Endothelial cell of umbilical vein (primary cell): ENCODE data around the gene ISY1. TPM values are rescaled to one million over a fixed set of nuclear protein-coding genes. Genes with fewer than 3 reads are reported as not detected.

ENCODE experiments used
- BruUV-seq: library from RNA; stranded (reverse); fragments of 400-500 nt; replicated peaks from 2 replicates; lab custom pipeline; 2021; lab: Mats Ljungman, UMichigan
- CTCF ChIA-PET: fragments of 300-600, 350-600 bp; sonication (Branson Sonifier 250); formaldehyde crosslinking; loops from one replicate; lab custom pipeline; 2021; ENCODE audit warnings: antibody characterized with exemption, inconsistent platforms; lab: Charles Lee
- POLR2A ChIA-PET: fragments of 300-600, 350-600 bp; sonication (Branson Sonifier 250); formaldehyde crosslinking; loops from one replicate; lab custom pipeline; 2021; ENCODE audit warnings: antibody characterized with exemption, inconsistent platforms; lab: Charles Lee
- DNase-seq: peaks from one replicate; pipeline ENCODE4 v3.0.0-alpha.2; 2011; ENCODE audit warnings: low read depth, low spot score
- FAIRE-seq: peaks from 2 replicates; lab custom pipeline; 2011; peaks lifted over from hg19 to GRCh38; lab: Jason Lieb, UNC
- H2AFZ ChIP-seq: 2 replicates; pipeline ENCODE4 v1.6.0; 2012; ENCODE audit warnings: low read depth, low read length, control low read depth, inconsistent platforms
- H3K27ac ChIP-seq: 2 replicates; pipeline ENCODE4 v1.5.1; 2011; ENCODE audit warnings: low read depth, mild to moderate bottlenecking, control low read depth, low read length, moderate library complexity; ENCODE audit not compliant: insufficient read depth
- H3K27me3 ChIP-seq, 2 experiments: 2 replicates each; pipeline versions ENCODE4 v1.6.0 to v1.6.1; 2011; ENCODE audit warnings: low read length in 2 of 2, mixed read lengths in 1 of 2; ENCODE audit not compliant: control insufficient read depth in 2 of 2, insufficient read depth in 2 of 2
- H3K36me3 ChIP-seq, 2 experiments: 2 replicates in 1 of 2; 3 replicates in 1 of 2; pipeline ENCODE4 v1.5.1; 2011; ENCODE audit warnings: low read length in 2 of 2, mild to moderate bottlenecking in 1 of 2, moderate library complexity in 1 of 2; ENCODE audit not compliant: control insufficient read depth in 2 of 2, insufficient read depth in 2 of 2; ENCODE audit errors: extremely low read depth in 1 of 2
- H3K4me1 ChIP-seq: 3 replicates; pipeline ENCODE4 v1.5.1; 2011; ENCODE audit warnings: mild to moderate bottlenecking, low read length; ENCODE audit not compliant: control insufficient read depth, insufficient read depth; ENCODE audit errors: extremely low read depth
- H3K4me2 ChIP-seq: 2 replicates; pipeline ENCODE4 v1.6.1; 2011; ENCODE audit warnings: low read length, control low read depth, mixed read lengths; ENCODE audit not compliant: insufficient read depth
- H3K4me3 ChIP-seq, 3 experiments: fragments of 200-600 bp in 1 of 3; sonication (generic), shearing (Covaris generic) in 1 of 3; replicated peaks in 1 of 3; 2 replicates each; pipeline ENCODE4 v1.5.1; 2011 to 2016; ENCODE audit warnings: control low read depth in 3 of 3, low read length in 3 of 3, mild to moderate bottlenecking in 2 of 3, inconsistent platforms in 1 of 3, low read depth in 1 of 3, moderate library complexity in 1 of 3; ENCODE audit not compliant: insufficient read depth in 1 of 3
- H3K79me2 ChIP-seq: 2 replicates; pipeline ENCODE4 v1.6.0; 2012; ENCODE audit warnings: low read length, inconsistent platforms; ENCODE audit not compliant: control insufficient read depth, insufficient read depth
- H3K9ac ChIP-seq: replicated peaks from 2 replicates; pipeline ENCODE3; 2011; ENCODE audit warnings: low read length, control low read depth; ENCODE audit not compliant: insufficient read depth; ENCODE audit errors: extremely low read depth
- H3K9me1 ChIP-seq: replicated peaks from 3 replicates; pipeline ENCODE4 v1.6.0; 2011; ENCODE audit warnings: mild to moderate bottlenecking, low read length; ENCODE audit not compliant: control insufficient read depth, insufficient read depth; ENCODE audit errors: extremely low read depth
- H3K9me3 ChIP-seq: replicated peaks from 2 replicates; pipeline ENCODE4 v1.5.1; 2012; ENCODE audit warnings: low read length, inconsistent platforms; ENCODE audit not compliant: control insufficient read depth, insufficient read depth
- H4K20me1 ChIP-seq: replicated peaks from 2 replicates; pipeline ENCODE3; 2011; ENCODE audit warnings: mild to moderate bottlenecking, low read length; ENCODE audit not compliant: control insufficient read depth, insufficient read depth; ENCODE audit errors: extremely low read depth
- POLR2A ChIP-seq: IDR thresholded peaks from 2 replicates; pipeline ENCODE4 v1.6.1; 2012; ENCODE audit warnings: low read depth, mild to moderate bottlenecking, control low read depth, low read length
- POLR2AphosphoS5 ChIP-seq: IDR thresholded peaks from 2 replicates; pipeline ENCODE4 v1.6.1; 2012; ENCODE audit warnings: low read depth, mild to moderate bottlenecking, control low read depth, low read length, moderate library complexity; ENCODE audit not compliant: insufficient read depth
- dilution Hi-C: fragments of 300-500 bp; cut with MboI; formaldehyde crosslinking; loops from one replicate; pipeline ENCODE4 v1.15.0; 2019; ENCODE audit warnings: low sequenced_read_pairs; ENCODE audit not compliant: extremely low pct_ligation_motif_present
- intact Hi-C: fragments of 100-400 bp; cut with micrococcal nuclease; formaldehyde crosslinking; loops from one replicate; pipeline ENCODE4 v1.10.0; 2022
- polyA plus RNA-seq, 4 experiments: library from polyadenylated mRNA; depleted of rRNA in 3 of 4; stranded (reverse) in 3 of 4; unstranded in 1 of 4; fragments of >200 nt; gene quantifications; 2 replicates each; pipeline versions ENCODE4 v1.2.1 to v1.2.3, GENCODE V29; 2011 to 2012; ENCODE audit warnings: missing spikeins in 1 of 4
- total RNA-seq: library from RNA; stranded (reverse); gene quantifications from 2 replicates; pipeline ENCODE4 v1.2.3, GENCODE V29; 2021
- TF ChIP-seq, protein P1 (sequence below), 2 donors: IDR thresholded peaks; 1 replicate in 1 of 2; 2 replicates in 1 of 2; pipeline ENCODE4 v1.5.1; 2011; ENCODE audit warnings: low read length in 2 of 2, mild to moderate bottlenecking in 2 of 2, moderate library complexity in 2 of 2, control low read depth in 1 of 2, inconsistent platforms in 1 of 2, low read depth in 1 of 2; ENCODE audit not compliant: insufficient read depth in 1 of 2; ENCODE audit errors: extremely low read depth in 1 of 2
- TF ChIP-seq, protein P2 (sequence below): IDR thresholded peaks from 2 replicates; pipeline ENCODE4 v1.6.1; 2011; ENCODE audit not compliant: insufficient read depth, insufficient read length

The ISY1 gene
- total and polyA plus RNA-seq, 2 donors (not counting 3 experiments of a cell fraction or from before 2014, with no cell fraction given) = 50.7 to 59.4 TPM

DNA sequence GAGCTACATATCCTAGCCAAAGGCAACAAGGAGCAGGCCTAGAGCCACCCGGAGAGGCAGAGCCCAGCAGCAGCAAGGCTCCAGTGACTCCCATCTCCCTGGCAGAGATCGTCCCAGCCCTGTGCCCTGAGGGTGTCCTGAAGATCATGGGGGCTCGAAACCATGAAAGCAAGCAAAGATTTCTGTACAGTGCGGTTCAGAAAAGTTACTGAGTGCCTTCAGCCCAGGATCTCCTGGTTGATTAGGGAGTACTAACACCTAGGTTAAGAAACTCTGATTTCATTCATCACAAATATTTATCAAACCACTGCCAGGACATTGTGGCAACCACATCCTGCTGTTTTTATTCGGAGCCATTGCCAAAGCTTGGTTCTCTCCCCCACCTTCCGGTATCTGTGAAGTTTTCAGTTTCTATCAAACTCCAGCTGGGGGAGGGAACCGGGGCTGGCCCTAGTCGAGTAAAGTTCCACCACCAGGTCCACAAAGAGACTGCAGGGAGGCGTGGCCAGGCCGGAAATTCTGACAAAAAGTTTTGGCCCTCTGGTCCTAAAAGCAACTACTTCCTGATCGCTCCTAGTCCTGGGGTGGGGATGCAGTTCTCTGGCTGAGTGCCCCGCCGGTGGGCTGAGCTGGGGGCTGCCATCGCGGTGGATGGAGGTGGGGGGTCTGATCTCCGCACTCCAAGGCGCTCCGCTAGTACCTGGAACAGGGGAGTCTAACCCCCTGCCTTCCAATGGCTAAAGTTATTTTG, 40.4 kb downstream of the ISY1 start:
- DNase-seq (peak; percentile 87), FAIRE-seq (peak; percentile 90)
- intact Hi-C loops (loop anchor here (1.0 to 2.0 kb wide), 3 partner anchors 62 to 124 kb away; partner anchors contain the start of gene CNBP), dilution Hi-C loops (loop anchor here (25.0 kb wide), 1 partner anchor 208 kb away; no protein-coding TSS in a partner anchor)
- Histone ChIP-seq H3K9me3 (no peaks in the 10 kb centered on the region), H3K4me2 (peak overlapping the region; percentile 98), H3K9me1 (no peaks in the 10 kb centered on the region), H3K36me3 (peaks cover 0 to 2% of the 10 kb centered on the region in 2 experiments), H3K4me3 (peak overlapping the region; percentile 64 to 79 (median 66)), H4K20me1 (no peaks in the 10 kb centered on the region), H3K79me2 (peaks cover 29% of the 10 kb centered on the region), H3K9ac (peak overlapping the region; percentile 72), H3K4me1 (peaks cover 27% of the 10 kb centered on the region), H3K27ac (peak overlapping the region; percentile 66), H3K27me3 (no peaks in the 10 kb centered on the region), H2AFZ (peak overlapping the region; percentile 61)
- ChIA-PET POLR2A (interaction anchor here (0.6 kb wide), 2 partner anchors 158 to 629 kb away, joined by 4 to 6 read pairs; partner anchors contain the start of gene HMCES), CTCF (interaction anchor here (0.9 to 4.5 kb wide), 5 partner anchors 42 to 149 kb away, joined by 4 to 79 read pairs (median 9); no protein-coding TSS in a partner anchor)
- TSS peak; percentile 13 for BruUV-seq
- TF ChIP-seq, protein P1, sequence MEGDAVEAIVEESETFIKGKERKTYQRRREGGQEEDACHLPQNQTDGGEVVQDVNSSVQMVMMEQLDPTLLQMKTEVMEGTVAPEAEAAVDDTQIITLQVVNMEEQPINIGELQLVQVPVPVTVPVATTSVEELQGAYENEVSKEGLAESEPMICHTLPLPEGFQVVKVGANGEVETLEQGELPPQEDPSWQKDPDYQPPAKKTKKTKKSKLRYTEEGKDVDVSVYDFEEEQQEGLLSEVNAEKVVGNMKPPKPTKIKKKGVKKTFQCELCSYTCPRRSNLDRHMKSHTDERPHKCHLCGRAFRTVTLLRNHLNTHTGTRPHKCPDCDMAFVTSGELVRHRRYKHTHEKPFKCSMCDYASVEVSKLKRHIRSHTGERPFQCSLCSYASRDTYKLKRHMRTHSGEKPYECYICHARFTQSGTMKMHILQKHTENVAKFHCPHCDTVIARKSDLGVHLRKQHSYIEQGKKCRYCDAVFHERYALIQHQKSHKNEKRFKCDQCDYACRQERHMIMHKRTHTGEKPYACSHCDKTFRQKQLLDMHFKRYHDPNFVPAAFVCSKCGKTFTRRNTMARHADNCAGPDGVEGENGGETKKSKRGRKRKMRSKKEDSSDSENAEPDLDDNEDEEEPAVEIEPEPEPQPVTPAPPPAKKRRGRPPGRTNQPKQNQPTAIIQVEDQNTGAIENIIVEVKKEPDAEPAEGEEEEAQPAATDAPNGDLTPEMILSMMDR (IDR thresholded peaks at IDR 0.05; ENCODE audit: extremely low read depth in 1 of 2, insufficient read depth in 1 of 2, low read depth in 1 of 2, low read length in 2 of 2) = peak in 1 of 2 donors; percentile 22
- TF ChIP-seq POLR2A (peak; percentile 79), POLR2AphosphoS5 (peak; percentile 61)
- TF ChIP-seq, protein P2, sequence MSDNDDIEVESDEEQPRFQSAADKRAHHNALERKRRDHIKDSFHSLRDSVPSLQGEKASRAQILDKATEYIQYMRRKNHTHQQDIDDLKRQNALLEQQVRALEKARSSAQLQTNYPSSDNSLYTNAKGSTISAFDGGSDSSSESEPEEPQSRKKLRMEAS = no peak
